K562 (cell line): ENCODE measurements around the gene CPSF6.

ENCODE experiments used
- CHD4 ChIP-seq: fragments of 200-600 bp; sonication (generic); IDR thresholded peaks from 3 replicates; pipeline ENCODE4 v1.6.1; 2012; ENCODE audit warnings: low read depth, mild to moderate bottlenecking, mixed read lengths, low read length, inconsistent platforms; ENCODE audit not compliant: insufficient read depth, insufficient replicate concordance, poor library complexity, severe bottlenecking
- SETDB1 ChIP-seq: IDR thresholded peaks from one replicate; pipeline ENCODE4 v1.6.1; 2012; ENCODE audit warnings: low read length, control low read depth, inconsistent platforms
- TOE1 ChIP-seq, 2 experiments: fragments of 450-650 bp in 1 of 2; sonication (generic) in 1 of 2; formaldehyde crosslinking in 1 of 2; IDR thresholded peaks; 2 replicates each; pipeline versions ENCODE4 v1.7.1 to v1.8.0; 2016 to 2022; ENCODE audit warnings: borderline replicate concordance in 2 of 2, mild to moderate bottlenecking in 2 of 2, antibody characterized with exemption in 1 of 2, inconsistent platforms in 1 of 2, low read depth in 1 of 2, missing genetic modification reagents in 1 of 2, moderate library complexity in 1 of 2
- TRIM24 ChIP-seq, 2 experiments: fragments of 450-650 bp; IDR thresholded peaks; 2 replicates each; pipeline ENCODE4 v1.6.1; 2016

- TF ChIP-seq TOE1 (IDR thresholded peaks at IDR 0.05; ENCODE audit: borderline replicate concordance) (no peak), TOE1 (CRISPR knock-in tag; IDR thresholded peaks at IDR 0.05; ENCODE audit: borderline replicate concordance, low read depth) (no peak), CHD4 (no peak), SETDB1 (no peak), TRIM24 (IDR thresholded peaks at IDR 0.05) (no peak)
Observed at GRCh38 chr12:69210661-69211060, 28.7 kb upstream of the CPSF6 start.
